Measurements from ENCODE around the gene PRR12. TPM values are rescaled to one million over a fixed set of nuclear protein-coding genes. Genes with fewer than 3 reads are reported as not detected.

The PRR12 gene
- polyA plus RNA-seq, 4 donors = 2.4 to 18.4 (median 8.0) TPM

DNA sequence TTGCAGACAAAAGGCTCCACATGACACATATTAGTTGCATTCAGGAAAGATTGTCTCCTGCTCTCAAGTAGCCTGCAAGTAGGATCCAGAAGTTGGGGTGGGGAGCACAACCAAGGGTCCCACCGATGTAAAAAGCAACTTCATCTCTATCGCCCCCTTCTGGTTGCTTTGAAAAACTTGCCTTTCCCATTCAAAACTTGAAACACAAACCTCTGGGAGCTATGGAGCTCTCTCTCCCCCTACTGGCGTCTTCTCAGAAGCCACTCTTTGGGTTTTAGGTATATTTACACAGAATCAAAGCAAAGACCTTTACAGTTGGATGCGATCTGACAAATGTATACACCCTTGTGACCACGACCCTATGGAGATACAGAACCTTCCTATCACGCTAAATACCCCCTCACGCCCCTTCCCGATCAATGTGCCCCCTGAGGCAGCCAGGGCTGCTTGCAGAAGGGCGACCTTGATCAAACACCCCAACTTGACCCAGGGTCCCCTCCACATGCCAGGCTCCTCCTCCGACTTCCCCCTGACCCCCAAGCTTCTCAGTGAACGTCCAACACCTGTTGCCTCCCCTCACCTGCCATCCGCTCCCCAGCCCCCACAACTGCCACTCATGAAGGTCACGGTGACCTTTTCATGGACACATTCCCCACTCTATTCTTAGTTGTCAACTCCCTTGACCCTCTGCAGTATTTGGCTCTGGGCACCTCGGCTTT, 20.7 kb upstream of the PRR12 start:
- Histone ChIP-seq H3K27ac (ENCODE audit: low read depth in 1 of 3, low read length in 2 of 3) (peak overlapping the region in 2 of 3 donors; percentile 15 to 26), H3K36me3 (ENCODE audit: control insufficient read depth in 3 of 3, insufficient read depth in 2 of 3, low read depth in 1 of 3, low read length in 3 of 3) (peaks cover 0 to 34% (median 4%) of the 10 kb centered on the region in 3 donors), H3K9me3 (ENCODE audit: control insufficient read depth in 2 of 2, insufficient read depth in 1 of 2, low read depth in 1 of 2, low read length in 1 of 2) (no peaks in the 10 kb centered on the region), H3K4me1 (ENCODE audit: control insufficient read depth in 3 of 3, insufficient read depth in 2 of 3, low read depth in 1 of 3, low read length in 2 of 3) (peaks cover 3 to 22% (median 3%) of the 10 kb centered on the region in 3 donors), H3K27me3 (ENCODE audit: control insufficient read depth in 3 of 3, insufficient read depth in 3 of 3, low read length in 3 of 3) (no peaks in the 10 kb centered on the region), H3K4me3 (ENCODE audit: low read depth in 1 of 3, low read length in 3 of 3) (no peak overlapping the region)
- WGBS, 3 donors = 21 to 30% (median 24%) methylated on average over 14 of the region's 14 CpGs
- peak; percentile 87 to 88 for DNase-seq
- FAIRE-seq = no peak

DNA sequence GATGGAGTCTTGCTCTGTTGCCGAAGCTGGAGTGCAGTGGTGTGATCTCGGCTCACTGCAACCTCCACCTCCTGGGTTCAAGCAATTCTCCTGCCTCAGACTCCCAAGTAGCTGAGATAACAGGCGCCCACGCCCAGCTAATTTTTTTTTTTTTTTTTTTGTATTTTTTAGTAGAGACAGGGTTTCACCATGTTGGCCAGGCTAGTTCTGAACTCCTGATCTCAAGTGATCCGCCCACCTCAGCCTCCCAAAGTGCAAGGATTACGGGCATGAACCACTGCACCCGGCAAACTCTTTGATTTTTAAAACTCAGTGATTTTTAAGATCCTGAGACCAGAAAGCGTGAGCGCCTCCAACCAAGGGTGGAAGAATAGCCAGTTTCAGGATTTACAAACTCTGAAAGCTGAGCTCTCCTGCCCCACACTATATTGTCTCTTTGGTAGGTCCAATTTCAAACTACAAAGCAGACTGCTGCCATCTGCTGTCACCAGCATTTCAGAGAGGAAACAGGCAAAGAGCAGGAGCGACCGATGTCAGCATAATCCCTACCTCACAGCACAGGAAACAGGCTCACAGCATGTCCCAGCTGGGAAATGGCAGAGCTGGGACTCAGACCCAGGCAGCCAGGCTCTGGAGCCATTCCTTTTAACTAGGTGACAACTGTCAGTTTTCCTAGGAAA, 19.8 kb upstream of the PRR12 start:
- no peaks in the 10 kb centered on the region for H3K27me3 ChIP-seq (ENCODE audit: control insufficient read depth in 3 of 3, insufficient read depth in 3 of 3, low read length in 3 of 3)
- H3K36me3 ChIP-seq (ENCODE audit: control insufficient read depth in 3 of 3, insufficient read depth in 2 of 3, low read depth in 1 of 3, low read length in 3 of 3) = peaks cover 0 to 39% (median 4%) of the 10 kb centered on the region in 3 donors
- H3K4me1 ChIP-seq (ENCODE audit: control insufficient read depth in 3 of 3, insufficient read depth in 2 of 3, low read depth in 1 of 3, low read length in 2 of 3) = peaks cover 3 to 20% (median 3%) of the 10 kb centered on the region in 3 donors
- no peak for FAIRE-seq
- peak; percentile 53 to 80 for DNase-seq
- H3K4me3 ChIP-seq (ENCODE audit: low read depth in 1 of 3, low read length in 3 of 3) = no peak overlapping the region
- H3K9me3 ChIP-seq (ENCODE audit: control insufficient read depth in 2 of 2, insufficient read depth in 1 of 2, low read depth in 1 of 2, low read length in 1 of 2) = no peaks in the 10 kb centered on the region
- peak overlapping the region in 1 of 3 donors; percentile 18 for H3K27ac ChIP-seq (ENCODE audit: low read depth in 1 of 3, low read length in 2 of 3)
- WGBS, 3 donors = 23 to 52% (median 40%) methylated on average over 11 of the region's 11 CpGs

DNA sequence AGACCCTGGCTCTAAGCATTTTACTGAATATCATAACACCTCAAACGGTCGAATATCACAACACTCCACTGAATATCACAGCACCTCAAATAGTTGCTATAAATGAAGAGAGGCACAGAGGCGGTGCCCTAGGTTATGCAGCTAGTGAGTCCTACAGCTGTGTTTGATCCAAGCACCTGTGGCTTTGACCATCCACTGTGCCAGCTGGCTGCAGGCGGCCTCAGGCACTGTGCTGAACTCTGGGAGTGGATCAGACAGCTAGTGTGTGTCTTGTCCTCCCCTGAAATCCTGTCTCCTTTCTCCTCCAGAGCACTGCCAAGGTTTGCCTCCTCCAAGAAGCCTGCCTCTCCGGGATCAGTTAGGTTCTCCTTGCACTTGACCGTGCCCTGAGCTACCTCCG, 18.0 kb upstream of the PRR12 start:
- WGBS, 3 donors = 92 to 94% (median 93%) methylated on average over 7 of the region's 7 CpGs

DNA sequence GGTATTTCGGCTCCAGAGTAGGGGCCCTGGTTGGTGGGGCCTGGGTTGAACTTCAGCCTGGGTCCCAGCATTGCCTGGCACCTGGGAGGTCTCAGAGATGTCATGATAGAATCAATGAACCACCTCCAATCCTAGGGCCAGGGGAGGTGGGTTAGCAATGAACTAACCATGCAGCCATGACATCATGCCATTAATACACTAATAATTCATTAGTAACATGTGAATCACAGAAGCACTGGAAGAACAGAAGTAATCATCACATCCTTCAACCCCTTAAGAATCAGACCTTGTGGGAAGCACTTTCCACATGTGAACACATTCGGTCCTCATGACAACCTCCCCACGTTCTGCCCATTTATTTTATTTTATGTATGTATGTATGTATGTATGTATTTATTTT, 17.6 kb upstream of the PRR12 start:
- no peak overlapping the region for H3K4me3 ChIP-seq (ENCODE audit: low read depth in 1 of 3, low read length in 3 of 3)
- no peaks in the 10 kb centered on the region for H3K27me3 ChIP-seq (ENCODE audit: control insufficient read depth in 3 of 3, insufficient read depth in 3 of 3, low read length in 3 of 3)
- DNase-seq (no peak), FAIRE-seq (no peak)
- H3K27ac ChIP-seq (ENCODE audit: low read depth in 1 of 3, low read length in 2 of 3) = peak overlapping the region in 1 of 3 donors; percentile 15
- WGBS, 3 donors = 81 to 91% (median 88%) methylated on average over 3 of the region's 3 CpGs
- H3K36me3 ChIP-seq (ENCODE audit: control insufficient read depth in 3 of 3, insufficient read depth in 2 of 3, low read depth in 1 of 3, low read length in 3 of 3) = peaks cover 0 to 40% (median 4%) of the 10 kb centered on the region in 3 donors
- H3K4me1 ChIP-seq (ENCODE audit: control insufficient read depth in 3 of 3, insufficient read depth in 2 of 3, low read depth in 1 of 3, low read length in 2 of 3) = peaks cover 0 to 16% (median 3%) of the 10 kb centered on the region in 3 donors
- no peaks in the 10 kb centered on the region for H3K9me3 ChIP-seq (ENCODE audit: control insufficient read depth in 2 of 2, insufficient read depth in 1 of 2, low read depth in 1 of 2, low read length in 1 of 2)

More for the DNA sequence above, 18.0 kb upstream of the PRR12 start:
- FAIRE-seq (no peak), DNase-seq (no peak)
- Histone ChIP-seq H3K4me3 (ENCODE audit: low read depth in 1 of 3, low read length in 3 of 3) (no peak overlapping the region), H3K9me3 (ENCODE audit: control insufficient read depth in 2 of 2, insufficient read depth in 1 of 2, low read depth in 1 of 2, low read length in 1 of 2) (no peaks in the 10 kb centered on the region), H3K36me3 (ENCODE audit: control insufficient read depth in 3 of 3, insufficient read depth in 2 of 3, low read depth in 1 of 3, low read length in 3 of 3) (peaks cover 0 to 40% (median 4%) of the 10 kb centered on the region in 3 donors), H3K27ac (ENCODE audit: low read depth in 1 of 3, low read length in 2 of 3) (peak overlapping the region in 1 of 3 donors; percentile 15), H3K27me3 (ENCODE audit: control insufficient read depth in 3 of 3, insufficient read depth in 3 of 3, low read length in 3 of 3) (no peaks in the 10 kb centered on the region), H3K4me1 (ENCODE audit: control insufficient read depth in 3 of 3, insufficient read depth in 2 of 3, low read depth in 1 of 3, low read length in 2 of 3) (peaks cover 2 to 20% (median 3%) of the 10 kb centered on the region in 3 donors)

DNA sequence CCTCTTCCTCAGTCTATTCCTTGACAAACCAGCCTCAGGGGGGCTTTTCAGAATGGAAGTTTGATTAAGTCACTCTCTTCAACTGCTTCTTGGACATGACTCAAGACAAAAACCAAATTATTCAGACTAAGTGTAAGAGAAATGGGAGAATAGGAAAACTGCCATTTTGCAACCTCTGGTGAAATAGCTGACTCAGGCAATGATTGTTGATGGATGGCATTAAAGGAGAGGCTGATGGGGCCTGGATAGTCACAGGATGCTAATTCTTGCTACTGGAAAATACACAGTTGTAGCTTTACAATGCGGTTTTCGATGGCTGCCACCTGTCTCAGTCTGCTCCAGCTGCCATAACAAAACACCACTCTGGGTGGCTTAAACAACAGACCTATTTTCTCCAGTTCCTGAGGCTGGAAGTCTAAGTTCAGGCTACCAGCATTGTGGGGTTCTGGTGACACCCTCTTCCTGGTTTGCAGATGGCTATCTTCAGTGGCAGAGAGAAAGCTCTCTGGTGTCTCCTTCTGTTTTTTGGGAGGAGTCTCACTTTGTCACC, 16.7 kb upstream of the PRR12 start:
- DNase-seq = no peak
- no peak overlapping the region for H3K4me3 ChIP-seq (ENCODE audit: low read depth in 1 of 3, low read length in 3 of 3)
- H3K4me1 ChIP-seq (ENCODE audit: control insufficient read depth in 3 of 3, insufficient read depth in 2 of 3, low read depth in 1 of 3, low read length in 2 of 3) = peaks cover 3 to 18% (median 4%) of the 10 kb centered on the region in 3 donors
- H3K27ac ChIP-seq (ENCODE audit: low read depth in 1 of 3, low read length in 2 of 3) = no peak overlapping the region
- no peak for FAIRE-seq
- peaks cover 0 to 40% (median 4%) of the 10 kb centered on the region in 3 donors for H3K36me3 ChIP-seq (ENCODE audit: control insufficient read depth in 3 of 3, insufficient read depth in 2 of 3, low read depth in 1 of 3, low read length in 3 of 3)
- no peaks in the 10 kb centered on the region for H3K9me3 ChIP-seq (ENCODE audit: control insufficient read depth in 2 of 2, insufficient read depth in 1 of 2, low read depth in 1 of 2, low read length in 1 of 2)
- 82 to 95% (median 82%) methylated on average over 2 of the region's 2 CpGs for whole genome bisulfite sequencing, 3 donors
- H3K27me3 ChIP-seq (ENCODE audit: control insufficient read depth in 3 of 3, insufficient read depth in 3 of 3, low read length in 3 of 3) = no peaks in the 10 kb centered on the region

DNA sequence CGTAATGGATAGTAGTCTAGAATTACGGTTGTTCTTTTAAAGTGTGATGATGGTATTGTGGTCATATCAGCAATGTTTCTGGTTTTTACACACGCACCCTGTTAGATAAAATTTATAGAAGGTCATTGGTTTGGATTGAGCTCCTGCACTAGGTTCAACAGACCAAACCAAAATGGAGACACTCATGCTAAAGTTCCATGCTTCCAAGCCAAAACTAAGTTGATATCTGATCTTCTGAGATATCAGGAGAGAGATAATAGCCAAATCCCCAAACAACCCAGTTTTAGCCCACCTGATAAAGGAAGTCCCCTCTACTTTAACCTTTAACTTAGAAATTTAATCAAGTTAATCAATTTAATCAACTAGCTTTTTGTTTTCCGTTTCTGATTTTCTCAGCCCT, 11.8 kb upstream of the PRR12 start:
- WGBS, 3 donors = 32 to 66% (median 53%) methylated on average over 4 of the region's 4 CpGs
- H3K4me3 ChIP-seq (ENCODE audit: low read depth in 1 of 3, low read length in 3 of 3) = peak overlapping the region in 1 of 3 donors; percentile 82
- peaks cover 0 to 14% (median 6%) of the 10 kb centered on the region in 3 donors for H3K4me1 ChIP-seq (ENCODE audit: control insufficient read depth in 3 of 3, insufficient read depth in 2 of 3, low read depth in 1 of 3, low read length in 2 of 3)
- no peaks in the 10 kb centered on the region for H3K27me3 ChIP-seq (ENCODE audit: control insufficient read depth in 3 of 3, insufficient read depth in 3 of 3, low read length in 3 of 3)
- FAIRE-seq (no peak), DNase-seq (no peak)
- H3K27ac ChIP-seq (ENCODE audit: low read depth in 1 of 3, low read length in 2 of 3) = no peak overlapping the region
- no peaks in the 10 kb centered on the region for H3K9me3 ChIP-seq (ENCODE audit: control insufficient read depth in 2 of 2, insufficient read depth in 1 of 2, low read depth in 1 of 2, low read length in 1 of 2)
- H3K36me3 ChIP-seq (ENCODE audit: control insufficient read depth in 3 of 3, insufficient read depth in 2 of 3, low read depth in 1 of 3, low read length in 3 of 3) = peaks cover 0 to 33% (median 2%) of the 10 kb centered on the region in 3 donors

DNA sequence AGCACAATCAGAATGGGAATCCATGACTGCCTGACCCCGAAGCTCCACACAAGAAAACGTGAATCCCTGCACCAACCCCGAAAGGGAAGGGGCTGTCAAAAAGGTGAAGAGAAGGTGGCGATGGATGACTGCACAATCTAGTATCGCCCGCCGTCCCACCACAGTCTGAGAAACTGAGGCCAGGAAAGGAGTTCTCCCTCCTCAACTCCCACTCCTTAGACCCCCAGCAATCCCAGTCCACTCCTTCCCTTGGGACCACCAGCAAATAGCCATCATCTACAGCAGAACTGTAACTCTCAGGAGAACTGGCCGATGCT, 11.1 kb upstream of the PRR12 start:
- no peaks in the 10 kb centered on the region for H3K27me3 ChIP-seq (ENCODE audit: control insufficient read depth in 3 of 3, insufficient read depth in 3 of 3, low read length in 3 of 3)
- H3K27ac ChIP-seq (ENCODE audit: low read depth in 1 of 3, low read length in 2 of 3) = peak overlapping the region; percentile 45 to 84 (median 68)
- no peak for FAIRE-seq
- peaks cover 0 to 34% (median 0%) of the 10 kb centered on the region in 3 donors for H3K36me3 ChIP-seq (ENCODE audit: control insufficient read depth in 3 of 3, insufficient read depth in 2 of 3, low read depth in 1 of 3, low read length in 3 of 3)
- no peaks in the 10 kb centered on the region for H3K9me3 ChIP-seq (ENCODE audit: control insufficient read depth in 2 of 2, insufficient read depth in 1 of 2, low read depth in 1 of 2, low read length in 1 of 2)
- peaks cover 0 to 14% (median 6%) of the 10 kb centered on the region in 3 donors for H3K4me1 ChIP-seq (ENCODE audit: control insufficient read depth in 3 of 3, insufficient read depth in 2 of 3, low read depth in 1 of 3, low read length in 2 of 3)
- 1 to 2% (median 1%) methylated on average over 8 of the region's 8 CpGs for WGBS, 3 donors
- DNase-seq = no peak
- H3K4me3 ChIP-seq (ENCODE audit: low read depth in 1 of 3, low read length in 3 of 3) = peak overlapping the region; percentile 71 to 82 (median 77)

DNA sequence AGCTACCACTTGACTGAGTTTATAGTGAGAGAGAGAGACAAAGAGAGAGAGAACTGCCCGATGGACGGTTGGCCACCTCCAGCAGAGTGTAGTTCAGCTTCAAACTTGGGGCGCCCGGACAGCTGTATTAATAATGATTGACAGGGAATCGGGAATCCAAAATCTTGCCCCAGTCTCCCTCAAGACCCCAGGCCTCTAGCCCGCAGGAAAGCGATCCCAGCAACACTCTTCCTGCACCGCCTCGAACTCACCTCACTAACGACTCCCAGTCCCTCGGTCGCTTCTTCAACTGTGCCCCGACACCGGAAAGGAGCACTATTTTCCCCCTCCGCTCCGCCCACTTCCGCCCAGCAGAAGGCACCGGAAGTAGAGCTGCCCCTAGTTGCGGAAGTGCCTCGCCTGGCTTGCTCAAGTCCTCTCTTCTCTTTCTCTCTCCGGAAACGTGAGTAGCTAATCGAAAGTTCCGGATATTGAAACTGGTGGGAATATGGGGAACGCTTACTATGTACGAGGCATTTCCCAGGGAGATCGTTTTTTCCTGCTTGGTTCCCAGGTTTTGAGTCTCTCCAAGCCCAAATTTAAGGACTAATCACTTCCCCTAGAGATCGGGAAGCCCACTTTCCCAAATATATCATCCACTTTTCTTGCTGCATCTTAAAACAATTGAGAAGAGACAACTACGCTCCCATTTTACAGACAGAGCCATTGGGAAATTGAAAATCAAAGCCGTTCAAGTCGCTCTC, 10.5 kb upstream of the PRR12 start, which contains the start of gene NOSIP:
NOSIP (minus strand) TSS at position 293 of the 743 bp plus-strand sequence. CDS start 19,865 bp downstream, outside the sequence.
- Histone ChIP-seq H3K36me3 (ENCODE audit: control insufficient read depth in 3 of 3, insufficient read depth in 2 of 3, low read depth in 1 of 3, low read length in 3 of 3) (peaks cover 0 to 34% (median 0%) of the 10 kb centered on the region in 3 donors), H3K27me3 (ENCODE audit: control insufficient read depth in 3 of 3, insufficient read depth in 3 of 3, low read length in 3 of 3) (no peaks in the 10 kb centered on the region), H3K4me3 (ENCODE audit: low read depth in 1 of 3, low read length in 3 of 3) (peak within 1 kb of the TSS; percentile 71 to 87 (median 82)), H3K9me3 (ENCODE audit: control insufficient read depth in 2 of 2, insufficient read depth in 1 of 2, low read depth in 1 of 2, low read length in 1 of 2) (no peaks in the 10 kb centered on the region), H3K27ac (ENCODE audit: low read depth in 1 of 3, low read length in 2 of 3) (peak within 1 kb of the TSS; percentile 45 to 84 (median 68)), H3K4me1 (ENCODE audit: control insufficient read depth in 3 of 3, insufficient read depth in 2 of 3, low read depth in 1 of 3, low read length in 2 of 3) (peaks cover 0 to 14% (median 6%) of the 10 kb centered on the region in 3 donors)
- no peak for FAIRE-seq
- peak; percentile 98 for DNase-seq
- WGBS, 3 donors = 1 to 2% (median 2%) methylated on average over 31 of the region's 31 CpGs
